ENCODE data around the gene CFAP141. TPM values are rescaled to one million over a fixed set of nuclear protein-coding genes. Genes with fewer than 3 reads are reported as not detected.

The CFAP141 gene
- total RNA-seq, 1 donor from 2014 or later = not detected

- Histone ChIP-seq H2AFZ (replicated peaks) (no peak overlapping the region), H3K9me3 (ENCODE audit: low read depth) (no peaks in the 10 kb centered on the region), H4K20me1 (ENCODE audit: low read depth) (peaks cover 70% of the 10 kb centered on the region), H3K27me3 (no peaks in the 10 kb centered on the region), H3K36me3 (no peaks in the 10 kb centered on the region), H3F3A (ENCODE audit: low read depth) (peaks cover 44% of the 10 kb centered on the region), H3K27ac (peak overlapping the region; percentile 41), H3K4me1 (peaks cover 46% of the 10 kb centered on the region), H3K79me2 (ENCODE audit: low read depth) (peaks cover 77% of the 10 kb centered on the region), H3K4me3 (peak overlapping the region; percentile 23), H3K4me2 (peak overlapping the region; percentile 95), H3K9ac (no peak overlapping the region)
- Mint-ChIP-seq H3K36me3 (peaks cover 14% of the 10 kb centered on the region), H3K9me3 (no peaks in the 10 kb centered on the region), H3K4me3 (peak overlapping the region; percentile 61), H3K27me3 (ENCODE audit: insufficient read depth, low read depth) (peaks cover 3% of the 10 kb centered on the region), H3K27ac (no peak overlapping the region), H3K4me1 (peaks cover 57% of the 10 kb centered on the region)
- TF ChIP-seq CTCF (IDR thresholded peaks at IDR 0.05) = no peak
- TF ChIP-seq EZH2 (IDR thresholded peaks at IDR 0.05) = no peak
- no peak for TF ChIP-seq EZH2phosphoT487 (IDR thresholded peaks at IDR 0.05)
- peak; percentile 14 for DNase-seq (ENCODE audit: low spot score)
These were observed 26.0 kb downstream of the CFAP141 start for GRCh38 chr1:154179946-154180687.

GRCh38 chr1:154178911-154179811 lies 27.0 kb downstream of the CFAP141 start:
- Mint-ChIP-seq H3K4me3 (peak overlapping the region; percentile 61), H3K27ac (peak overlapping the region; percentile 92), H3K27me3 (ENCODE audit: insufficient read depth, low read depth) (peaks cover 2% of the 10 kb centered on the region), H3K36me3 (peaks cover 17% of the 10 kb centered on the region), H3K9me3 (no peaks in the 10 kb centered on the region), H3K4me1 (peaks cover 57% of the 10 kb centered on the region)
- peaks cover 86% of the 10 kb centered on the region for H3K79me2 ChIP-seq (ENCODE audit: low read depth)
- H3K9ac ChIP-seq = no peak overlapping the region
- H3K27me3 ChIP-seq = no peaks in the 10 kb centered on the region
- peak overlapping the region; percentile 23 for H3K4me3 ChIP-seq
- H3K4me1 ChIP-seq = peaks cover 46% of the 10 kb centered on the region
- H3K9me3 ChIP-seq (ENCODE audit: low read depth) = no peaks in the 10 kb centered on the region
- H3K4me2 ChIP-seq = peak overlapping the region; percentile 95
- no peaks in the 10 kb centered on the region for H3K36me3 ChIP-seq
- H3K27ac ChIP-seq = peak overlapping the region; percentile 74
- H4K20me1 ChIP-seq (ENCODE audit: low read depth) = peaks cover 74% of the 10 kb centered on the region
- peak; percentile 13 for DNase-seq (ENCODE audit: low spot score)
- TF ChIP-seq EZH2phosphoT487 (IDR thresholded peaks at IDR 0.05) = no peak
- TF ChIP-seq CTCF (IDR thresholded peaks at IDR 0.05) = no peak
- no peak for TF ChIP-seq EZH2 (IDR thresholded peaks at IDR 0.05)
- peaks cover 43% of the 10 kb centered on the region for H3F3A ChIP-seq (ENCODE audit: low read depth)
- no peak overlapping the region for H2AFZ ChIP-seq (replicated peaks)

- Mint-ChIP-seq H3K36me3 (peaks cover 17% of the 10 kb centered on the region), H3K4me3 (peak overlapping the region; percentile 9), H3K9me3 (no peaks in the 10 kb centered on the region), H3K27me3 (ENCODE audit: insufficient read depth, low read depth) (peaks cover 2% of the 10 kb centered on the region), H3K27ac (peak overlapping the region; percentile 46), H3K4me1 (peaks cover 52% of the 10 kb centered on the region)
- Histone ChIP-seq H3F3A (ENCODE audit: low read depth) (peaks cover 33% of the 10 kb centered on the region), H3K4me3 (peak overlapping the region; percentile 23), H3K27ac (peak overlapping the region; percentile 74), H4K20me1 (ENCODE audit: low read depth) (peaks cover 77% of the 10 kb centered on the region), H2AFZ (replicated peaks) (no peak overlapping the region), H3K9ac (no peak overlapping the region), H3K9me3 (ENCODE audit: low read depth) (no peaks in the 10 kb centered on the region), H3K4me1 (peaks cover 46% of the 10 kb centered on the region), H3K79me2 (ENCODE audit: low read depth) (peaks cover 97% of the 10 kb centered on the region), H3K36me3 (no peaks in the 10 kb centered on the region), H3K4me2 (peak overlapping the region; percentile 95), H3K27me3 (no peaks in the 10 kb centered on the region)
- DNase-seq (ENCODE audit: low spot score) = no peak
- TF ChIP-seq EZH2phosphoT487 (IDR thresholded peaks at IDR 0.05) = no peak
- TF ChIP-seq CTCF (IDR thresholded peaks at IDR 0.05) = no peak
- TF ChIP-seq EZH2 (IDR thresholded peaks at IDR 0.05) = no peak
These were observed 28.1 kb downstream of the CFAP141 start for GRCh38 chr1:154178013-154178412.
